HepG2 (cell line): ENCODE results near the gene UPB1. TPM values are rescaled to one million over a fixed set of nuclear protein-coding genes. Genes with fewer than 3 reads are reported as not detected.

ENCODE experiments used
- BCL6 ChIP-seq: IDR thresholded peaks from 2 replicates; pipeline ENCODE4 v1.6.1; 2016; ENCODE audit warnings: missing genetic modification reagents, missing compliant biosample characterization
- HDAC6 ChIP-seq: fragments of 200-600 bp; sonication (generic); IDR thresholded peaks from 2 replicates; pipeline ENCODE4 v1.7.0; 2017; ENCODE audit warnings: mild to moderate bottlenecking, antibody characterized with exemption, low read length, low read depth
- RNF2 ChIP-seq: fragments of 450-650 bp; conservative IDR thresholded peaks from 2 replicates; pipeline ENCODE4 v1.6.1; 2016; ENCODE audit warnings: low read depth
- SAP130 ChIP-seq: IDR thresholded peaks from 2 replicates; pipeline ENCODE4 v1.6.1; 2016; ENCODE audit warnings: low read depth
- SOX6 ChIP-seq, 2 experiments: fragments of 450-650 bp in 1 of 2; sonication (generic) in 1 of 2; formaldehyde crosslinking in 1 of 2; IDR thresholded peaks; 2 replicates each; pipeline versions ENCODE4 v1.4.0 to v1.6.1; 2017 to 2020; ENCODE audit warnings: antibody characterized with exemption in 1 of 2, mild to moderate bottlenecking in 1 of 2, missing genetic modification reagents in 1 of 2
- TCF7L2 ChIP-seq: IDR thresholded peaks from 2 replicates; pipeline ENCODE4 v1.6.1; 2011; ENCODE audit warnings: mild to moderate bottlenecking, low read depth, low read length, moderate library complexity
- ZBTB38 ChIP-seq: sonication (generic); formaldehyde crosslinking; IDR thresholded peaks from 2 replicates; pipeline ENCODE4 v1.5.1; 2020; ENCODE audit warnings: mild to moderate bottlenecking, missing genetic modification reagents
- ZNF556 ChIP-seq: sonication (generic); formaldehyde crosslinking; IDR thresholded peaks from 2 replicates; pipeline ENCODE4 v1.4.0; 2020; ENCODE audit warnings: mild to moderate bottlenecking, missing genetic modification reagents, borderline replicate concordance
- ZNF75D ChIP-seq: sonication (generic); formaldehyde crosslinking; IDR thresholded peaks from 2 replicates; pipeline ENCODE4 v1.8.1; 2023; ENCODE audit warnings: missing genetic modification reagents, mild to moderate bottlenecking, borderline replicate concordance
- ZNF770 ChIP-seq: sonication (generic); formaldehyde crosslinking; IDR thresholded peaks from 2 replicates; pipeline ENCODE4 v1.5.0; 2020; ENCODE audit warnings: mild to moderate bottlenecking, missing genetic modification reagents
- polyA plus RNA-seq, 8 experiments: library from polyadenylated mRNA; depleted of rRNA in 3 of 8; stranded (reverse) in 7 of 8; unstranded in 1 of 8; fragments of >200 nt; fragmentation: Illumina TruSeq in 4 of 8; extraction: Trizol in 4 of 8; gene quantifications; 2 replicates each; pipeline versions ENCODE4 v1.2.1 to v1.2.3, GENCODE V29; 2011 to 2016; ENCODE audit warnings: low read depth in 4 of 8, missing spikeins in 1 of 8, mixed read lengths in 1 of 8; ENCODE audit not compliant: insufficient read depth in 1 of 8
- total RNA-seq, 5 experiments: library from RNA; depleted of rRNA; stranded (reverse); fragments of >200 nt; fragmentation: Illumina TruSeq; extraction: Trizol; gene quantifications; 2 replicates each; pipeline ENCODE4 v1.2.3, GENCODE V29; 2016; ENCODE audit warnings: low read depth in 1 of 5
- TF ChIP-seq, protein P1 (sequence below): sonication (generic); formaldehyde crosslinking; IDR thresholded peaks from 2 replicates; pipeline ENCODE4 v1.8.1; 2023; ENCODE audit warnings: missing genetic modification reagents, inconsistent platforms, borderline replicate concordance
- TF ChIP-seq, protein P2 (sequence below): sonication (generic); formaldehyde crosslinking; conservative IDR thresholded peaks from 2 replicates; pipeline ENCODE4 v1.5.0; 2020; ENCODE audit warnings: missing genetic modification reagents
- TF ChIP-seq, protein P3 (sequence below): sonication (generic); formaldehyde crosslinking; IDR thresholded peaks from 2 replicates; pipeline ENCODE4 v1.5.1; 2020; ENCODE audit warnings: mild to moderate bottlenecking, missing genetic modification reagents, moderate library complexity
- TF ChIP-seq, protein P4 (sequence below): sonication (generic); formaldehyde crosslinking; IDR thresholded peaks from 2 replicates; pipeline ENCODE4 v1.4.0; 2020; ENCODE audit warnings: missing genetic modification reagents, borderline replicate concordance

UPB1 gene
- total and polyA plus RNA-seq, 2 of the 13 experiments (the other 11 are each of a cell fraction or from before 2014, with no cell fraction given) = 0.38 to 1.2 TPM

DNA sequence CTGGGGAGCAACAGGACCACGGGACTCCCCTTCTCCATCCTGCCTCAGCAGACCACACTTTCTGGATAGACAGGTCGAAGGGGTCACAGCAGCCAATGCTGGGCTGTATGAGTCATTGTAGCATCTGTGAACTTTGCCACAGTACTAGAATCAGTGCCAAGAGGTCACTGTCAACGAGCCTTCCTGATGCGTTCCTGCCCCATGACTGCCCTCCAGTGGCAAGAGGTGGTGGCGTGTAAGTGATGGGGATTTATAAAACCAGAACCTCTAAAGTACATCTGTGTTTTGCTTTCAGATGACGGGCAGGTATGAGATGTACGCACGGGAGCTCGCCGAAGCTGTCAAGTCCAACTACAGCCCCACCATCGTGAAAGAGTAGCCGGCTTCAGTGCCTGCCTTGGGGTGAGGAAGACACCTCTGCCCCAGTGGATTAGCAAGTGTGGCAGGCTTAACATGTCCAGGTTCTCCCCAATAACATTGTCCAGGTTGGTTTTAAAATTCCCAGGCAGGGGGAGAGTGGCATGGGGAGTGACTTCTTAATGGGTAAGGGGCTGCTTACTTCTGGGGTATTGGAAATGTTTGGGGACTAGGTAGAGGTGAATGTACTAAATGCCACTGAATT is 30.4 kb downstream of the UPB1 start (continued):
- TF ChIP-seq, protein P1, sequence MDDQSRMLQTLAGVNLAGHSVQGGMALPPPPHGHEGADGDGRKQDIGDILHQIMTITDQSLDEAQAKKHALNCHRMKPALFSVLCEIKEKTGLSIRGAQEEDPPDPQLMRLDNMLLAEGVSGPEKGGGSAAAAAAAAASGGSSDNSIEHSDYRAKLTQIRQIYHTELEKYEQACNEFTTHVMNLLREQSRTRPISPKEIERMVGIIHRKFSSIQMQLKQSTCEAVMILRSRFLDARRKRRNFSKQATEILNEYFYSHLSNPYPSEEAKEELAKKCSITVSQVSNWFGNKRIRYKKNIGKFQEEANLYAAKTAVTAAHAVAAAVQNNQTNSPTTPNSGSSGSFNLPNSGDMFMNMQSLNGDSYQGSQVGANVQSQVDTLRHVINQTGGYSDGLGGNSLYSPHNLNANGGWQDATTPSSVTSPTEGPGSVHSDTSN (CRISPR knock-in tag) = no peak
- TF ChIP-seq, protein P2, sequence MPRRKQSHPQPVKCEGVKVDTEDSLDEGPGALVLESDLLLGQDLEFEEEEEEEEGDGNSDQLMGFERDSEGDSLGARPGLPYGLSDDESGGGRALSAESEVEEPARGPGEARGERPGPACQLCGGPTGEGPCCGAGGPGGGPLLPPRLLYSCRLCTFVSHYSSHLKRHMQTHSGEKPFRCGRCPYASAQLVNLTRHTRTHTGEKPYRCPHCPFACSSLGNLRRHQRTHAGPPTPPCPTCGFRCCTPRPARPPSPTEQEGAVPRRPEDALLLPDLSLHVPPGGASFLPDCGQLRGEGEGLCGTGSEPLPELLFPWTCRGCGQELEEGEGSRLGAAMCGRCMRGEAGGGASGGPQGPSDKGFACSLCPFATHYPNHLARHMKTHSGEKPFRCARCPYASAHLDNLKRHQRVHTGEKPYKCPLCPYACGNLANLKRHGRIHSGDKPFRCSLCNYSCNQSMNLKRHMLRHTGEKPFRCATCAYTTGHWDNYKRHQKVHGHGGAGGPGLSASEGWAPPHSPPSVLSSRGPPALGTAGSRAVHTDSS (CRISPR knock-in tag) = no peak
- TF ChIP-seq, protein P3, sequence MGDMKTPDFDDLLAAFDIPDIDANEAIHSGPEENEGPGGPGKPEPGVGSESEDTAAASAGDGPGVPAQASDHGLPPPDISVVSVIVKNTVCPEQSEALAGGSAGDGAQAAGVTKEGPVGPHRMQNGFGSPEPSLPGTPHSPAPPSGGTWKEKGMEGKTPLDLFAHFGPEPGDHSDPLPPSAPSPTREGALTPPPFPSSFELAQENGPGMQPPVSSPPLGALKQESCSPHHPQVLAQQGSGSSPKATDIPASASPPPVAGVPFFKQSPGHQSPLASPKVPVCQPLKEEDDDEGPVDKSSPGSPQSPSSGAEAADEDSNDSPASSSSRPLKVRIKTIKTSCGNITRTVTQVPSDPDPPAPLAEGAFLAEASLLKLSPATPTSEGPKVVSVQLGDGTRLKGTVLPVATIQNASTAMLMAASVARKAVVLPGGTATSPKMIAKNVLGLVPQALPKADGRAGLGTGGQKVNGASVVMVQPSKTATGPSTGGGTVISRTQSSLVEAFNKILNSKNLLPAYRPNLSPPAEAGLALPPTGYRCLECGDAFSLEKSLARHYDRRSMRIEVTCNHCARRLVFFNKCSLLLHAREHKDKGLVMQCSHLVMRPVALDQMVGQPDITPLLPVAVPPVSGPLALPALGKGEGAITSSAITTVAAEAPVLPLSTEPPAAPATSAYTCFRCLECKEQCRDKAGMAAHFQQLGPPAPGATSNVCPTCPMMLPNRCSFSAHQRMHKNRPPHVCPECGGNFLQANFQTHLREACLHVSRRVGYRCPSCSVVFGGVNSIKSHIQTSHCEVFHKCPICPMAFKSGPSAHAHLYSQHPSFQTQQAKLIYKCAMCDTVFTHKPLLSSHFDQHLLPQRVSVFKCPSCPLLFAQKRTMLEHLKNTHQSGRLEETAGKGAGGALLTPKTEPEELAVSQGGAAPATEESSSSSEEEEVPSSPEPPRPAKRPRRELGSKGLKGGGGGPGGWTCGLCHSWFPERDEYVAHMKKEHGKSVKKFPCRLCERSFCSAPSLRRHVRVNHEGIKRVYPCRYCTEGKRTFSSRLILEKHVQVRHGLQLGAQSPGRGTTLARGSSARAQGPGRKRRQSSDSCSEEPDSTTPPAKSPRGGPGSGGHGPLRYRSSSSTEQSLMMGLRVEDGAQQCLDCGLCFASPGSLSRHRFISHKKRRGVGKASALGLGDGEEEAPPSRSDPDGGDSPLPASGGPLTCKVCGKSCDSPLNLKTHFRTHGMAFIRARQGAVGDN (CRISPR knock-in tag) = peak; percentile 67
- TF ChIP-seq RNF2 = no peak
- TF ChIP-seq HDAC6 = no peak
- TF ChIP-seq ZNF556 = peak; percentile 50; the same call in 1 of the 2 replicates
- TF ChIP-seq ZBTB38 (CRISPR knock-in tag) = no peak
- TF ChIP-seq TCF7L2 = no peak
- peak; percentile 85 for TF ChIP-seq SAP130 (CRISPR knock-in tag)
- peak; percentile 47; the same call in 1 of the 2 replicates for TF ChIP-seq ZNF770 (CRISPR knock-in tag)
- TF ChIP-seq, protein P4, sequence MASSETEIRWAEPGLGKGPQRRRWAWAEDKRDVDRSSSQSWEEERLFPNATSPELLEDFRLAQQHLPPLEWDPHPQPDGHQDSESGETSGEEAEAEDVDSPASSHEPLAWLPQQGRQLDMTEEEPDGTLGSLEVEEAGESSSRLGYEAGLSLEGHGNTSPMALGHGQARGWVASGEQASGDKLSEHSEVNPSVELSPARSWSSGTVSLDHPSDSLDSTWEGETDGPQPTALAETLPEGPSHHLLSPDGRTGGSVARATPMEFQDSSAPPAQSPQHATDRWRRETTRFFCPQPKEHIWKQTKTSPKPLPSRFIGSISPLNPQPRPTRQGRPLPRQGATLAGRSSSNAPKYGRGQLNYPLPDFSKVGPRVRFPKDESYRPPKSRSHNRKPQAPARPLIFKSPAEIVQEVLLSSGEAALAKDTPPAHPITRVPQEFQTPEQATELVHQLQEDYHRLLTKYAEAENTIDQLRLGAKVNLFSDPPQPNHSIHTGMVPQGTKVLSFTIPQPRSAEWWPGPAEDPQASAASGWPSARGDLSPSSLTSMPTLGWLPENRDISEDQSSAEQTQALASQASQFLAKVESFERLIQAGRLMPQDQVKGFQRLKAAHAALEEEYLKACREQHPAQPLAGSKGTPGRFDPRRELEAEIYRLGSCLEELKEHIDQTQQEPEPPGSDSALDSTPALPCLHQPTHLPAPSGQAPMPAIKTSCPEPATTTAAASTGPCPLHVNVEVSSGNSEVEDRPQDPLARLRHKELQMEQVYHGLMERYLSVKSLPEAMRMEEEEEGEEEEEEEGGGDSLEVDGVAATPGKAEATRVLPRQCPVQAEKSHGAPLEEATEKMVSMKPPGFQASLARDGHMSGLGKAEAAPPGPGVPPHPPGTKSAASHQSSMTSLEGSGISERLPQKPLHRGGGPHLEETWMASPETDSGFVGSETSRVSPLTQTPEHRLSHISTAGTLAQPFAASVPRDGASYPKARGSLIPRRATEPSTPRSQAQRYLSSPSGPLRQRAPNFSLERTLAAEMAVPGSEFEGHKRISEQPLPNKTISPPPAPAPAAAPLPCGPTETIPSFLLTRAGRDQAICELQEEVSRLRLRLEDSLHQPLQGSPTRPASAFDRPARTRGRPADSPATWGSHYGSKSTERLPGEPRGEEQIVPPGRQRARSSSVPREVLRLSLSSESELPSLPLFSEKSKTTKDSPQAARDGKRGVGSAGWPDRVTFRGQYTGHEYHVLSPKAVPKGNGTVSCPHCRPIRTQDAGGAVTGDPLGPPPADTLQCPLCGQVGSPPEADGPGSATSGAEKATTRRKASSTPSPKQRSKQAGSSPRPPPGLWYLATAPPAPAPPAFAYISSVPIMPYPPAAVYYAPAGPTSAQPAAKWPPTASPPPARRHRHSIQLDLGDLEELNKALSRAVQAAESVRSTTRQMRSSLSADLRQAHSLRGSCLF (CRISPR knock-in tag) = no peak
- TF ChIP-seq ZNF75D (CRISPR knock-in tag) = no peak
- no peak for TF ChIP-seq SOX6 (IDR thresholded peaks at IDR 0.05)
- TF ChIP-seq SOX6 (CRISPR knock-in tag; IDR thresholded peaks at IDR 0.05) = peak; percentile 87
- peak; percentile 84 for TF ChIP-seq BCL6 (CRISPR knock-in tag)
